Spinal cord (tissue), 10 donors: ENCODE results near the gene STXBP5L. TPM values are rescaled to one million over a fixed set of nuclear protein-coding genes. Genes with fewer than 3 reads are reported as not detected.
"Not testable (repeated sequence)": the region's sequence is repeated elsewhere in the genome, so short reads cannot be mapped to it uniquely, and the experiment has no call there.

Source experiments
- DNase-seq, 6 donors: peaks; one replicate each; pipeline versions ENCODE4 v3.0.0 to v3.0.0-alpha.2; 2013 to 2015; ENCODE audit warnings: low spot score in 6 of 6, low read depth in 4 of 6
- H3K27ac ChIP-seq: one replicate; pipeline ENCODE4 v1.5.1; 2013; ENCODE audit warnings: low read depth, low read length, control low read depth
- H3K27me3 ChIP-seq: one replicate; pipeline ENCODE4 v1.6.1; 2013; ENCODE audit warnings: low read length; ENCODE audit not compliant: control insufficient read depth, insufficient read depth
- H3K36me3 ChIP-seq: one replicate; pipeline ENCODE4 v1.6.1; 2013; ENCODE audit warnings: low read length; ENCODE audit not compliant: control insufficient read depth, insufficient read depth
- H3K4me1 ChIP-seq: one replicate; pipeline ENCODE4 v1.6.1; 2013; ENCODE audit warnings: low read length; ENCODE audit not compliant: control insufficient read depth, insufficient read depth
- H3K4me3 ChIP-seq: one replicate; pipeline ENCODE4 v1.5.1; 2013; ENCODE audit warnings: low read depth, low read length, control low read depth
- H3K9me3 ChIP-seq: one replicate; pipeline ENCODE4 v1.6.1; 2013; ENCODE audit warnings: low read length; ENCODE audit not compliant: control insufficient read depth, insufficient read depth
- WGBS: methylation state at CpG from one replicate; pipeline ENCODE4 v1.1.5; 2013; ENCODE audit warnings: missing lambda C conversion rate; ENCODE audit not compliant: insufficient coverage; 5-methylcytosine and 5-hydroxymethylcytosine counted together
- polyA plus RNA-seq, 2 donors: library from polyadenylated mRNA; unstranded; fragments of 120-200 nt; gene quantifications; one replicate each; pipeline ENCODE4 v1.2.1, GENCODE V29; 2013; ENCODE audit not compliant: insufficient read length in 2 of 2
- total RNA-seq, 2 donors: library from RNA; depleted of rRNA in 1 of 2; stranded (reverse); fragments of 120-200 nt in 1 of 2; fragments of >200 nt in 1 of 2; gene quantifications; one replicate each; pipeline versions ENCODE4 v1.2.3 to v1.2.4, GENCODE V29; 2013 to 2014
- donor health status: healthy.

STXBP5L gene
- total and polyA plus RNA-seq, 4 donors = 4.1 to 19.1 (median 6.4) TPM

DNA sequence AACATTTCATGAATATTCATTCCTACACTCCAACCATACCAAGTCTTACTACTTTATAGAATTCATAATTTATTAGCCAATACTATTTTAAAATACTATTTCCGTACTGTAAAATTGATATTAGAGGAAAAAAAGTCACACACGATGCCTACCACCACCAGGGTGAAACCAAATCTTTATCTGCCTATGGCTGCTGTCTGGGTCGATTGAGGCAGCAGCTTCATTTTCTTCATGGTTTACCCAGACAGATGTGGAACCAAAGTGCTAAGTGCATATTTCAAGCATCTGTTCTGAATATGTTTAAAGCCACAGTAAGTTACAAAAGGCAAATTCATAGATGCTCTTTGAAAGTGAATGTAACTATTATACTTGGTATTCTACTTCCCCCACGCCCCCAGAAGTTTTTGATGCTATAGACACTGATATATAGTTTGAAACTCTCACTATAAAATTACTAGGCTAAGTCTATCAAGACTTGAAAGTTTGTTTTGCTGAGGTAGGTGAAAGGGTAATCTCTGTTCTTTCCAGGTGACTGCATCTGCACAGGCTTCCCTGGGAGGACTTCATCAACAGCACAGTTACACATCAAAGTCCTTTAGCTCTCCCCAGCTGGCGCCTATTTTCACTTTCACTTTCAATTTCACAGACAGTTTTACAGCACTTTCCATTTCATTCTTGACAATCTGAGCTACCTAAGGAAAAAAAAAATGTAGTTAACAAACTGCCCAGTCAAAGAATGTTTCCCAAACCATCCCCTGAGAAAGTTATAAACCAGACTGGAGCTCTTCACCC lies 523.9 kb downstream of the STXBP5L start:
- peak in 4 of 6 donors; percentile 6 to 53 (median 28) for DNase-seq
- Histone ChIP-seq H3K4me1 (no peaks in the 10 kb centered on the region), H3K9me3 (no peaks in the 10 kb centered on the region), H3K27me3 (no peaks in the 10 kb centered on the region), H3K4me3 (peak overlapping the region; percentile 29), H3K36me3 (no peaks in the 10 kb centered on the region), H3K27ac (peak overlapping the region; percentile 25)
- 83% methylated on average over 1 of the region's 5 CpGs for WGBS

DNA sequence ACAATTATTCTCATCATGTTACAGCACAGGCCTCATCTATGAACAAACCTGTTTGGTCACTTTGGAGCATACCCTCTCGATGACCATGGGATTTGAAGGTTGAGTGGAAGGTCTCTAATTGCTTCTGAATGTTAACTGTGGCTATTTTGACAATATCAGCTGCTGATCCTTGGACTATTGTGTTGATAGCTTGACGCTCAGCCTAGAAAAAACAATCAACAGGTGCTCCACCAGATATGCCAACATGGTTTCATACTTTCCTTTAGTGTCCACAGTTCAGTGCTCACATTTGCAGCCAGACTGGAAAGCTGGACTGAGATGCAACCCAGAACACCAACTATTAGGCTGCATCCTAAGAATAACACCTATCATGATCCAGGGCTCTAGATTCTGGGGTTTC lies 528.1 kb downstream of the STXBP5L start:
- no peaks in the 10 kb centered on the region for H3K27me3 ChIP-seq
- WGBS = 90% methylated on average over 2 of the region's 2 CpGs
- DNase-seq = no peak
- H3K4me1 ChIP-seq = no peaks in the 10 kb centered on the region
- no peaks in the 10 kb centered on the region for H3K9me3 ChIP-seq
- no peak overlapping the region for H3K4me3 ChIP-seq
- no peak overlapping the region for H3K27ac ChIP-seq
- H3K36me3 ChIP-seq = no peaks in the 10 kb centered on the region

GRCh38 chr3:121436641-121437040 lies 528.6 kb downstream of the STXBP5L start:
- Histone ChIP-seq H3K27me3 (no peaks in the 10 kb centered on the region), H3K9me3 (no peaks in the 10 kb centered on the region), H3K4me3 (no peak overlapping the region), H3K27ac (no peak overlapping the region), H3K4me1 (no peaks in the 10 kb centered on the region), H3K36me3 (no peaks in the 10 kb centered on the region)
- DNase-seq = no peak
- 83% methylated on average over 2 of the region's 3 CpGs for WGBS

- no peaks in the 10 kb centered on the region for H3K4me1 ChIP-seq
- no peaks in the 10 kb centered on the region for H3K27me3 ChIP-seq
- H3K36me3 ChIP-seq = no peaks in the 10 kb centered on the region
- no peaks in the 10 kb centered on the region for H3K9me3 ChIP-seq
- H3K4me3 ChIP-seq = no peak overlapping the region
- no peak overlapping the region for H3K27ac ChIP-seq
- no peak for DNase-seq
- WGBS = no CpG with 5 or more reads among the region's 1 CpG
Observed at GRCh38 chr3:121443456-121443855, 535.5 kb downstream of the STXBP5L start.

- not testable (repeated sequence) for H3K27ac ChIP-seq, H3K4me3 ChIP-seq, H3K27me3 ChIP-seq, H3K4me1 ChIP-seq, DNase-seq, H3K36me3 ChIP-seq, H3K9me3 ChIP-seq
- WGBS = 78% methylated on average over 8 of the region's 12 CpGs
Observed at GRCh38 chr3:121451752-121452151, 543.7 kb downstream of the STXBP5L start.

- Histone ChIP-seq H3K27me3 (no peaks in the 10 kb centered on the region), H3K27ac (no peak overlapping the region), H3K4me3 (no peak overlapping the region), H3K4me1 (no peaks in the 10 kb centered on the region), H3K36me3 (no peaks in the 10 kb centered on the region), H3K9me3 (no peaks in the 10 kb centered on the region)
- WGBS = no CpG with 5 or more reads among the region's 3 CpGs
- DNase-seq = no peak
Observed at GRCh38 chr3:121462565-121462964, 554.6 kb downstream of the STXBP5L start.

DNA sequence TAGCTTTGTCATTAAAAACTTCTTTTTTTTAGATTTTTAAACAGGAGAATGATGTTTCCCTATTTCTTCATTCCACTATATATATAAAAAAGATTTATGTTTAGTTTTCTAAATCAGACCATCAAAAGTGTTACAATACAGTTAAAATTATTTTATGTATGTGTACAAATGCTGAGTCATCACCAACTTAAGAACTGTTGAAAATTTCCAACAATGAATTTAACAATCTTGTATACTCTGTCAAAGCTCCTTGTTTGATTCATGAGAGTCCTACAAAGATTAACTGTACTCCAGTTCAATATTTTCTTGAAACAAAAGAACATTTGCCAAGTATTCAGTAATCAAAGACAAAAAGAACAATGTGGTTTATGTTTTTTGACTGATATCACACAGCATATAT lies 555.7 kb downstream of the STXBP5L start:
- no peak overlapping the region for H3K4me3 ChIP-seq
- H3K36me3 ChIP-seq = no peaks in the 10 kb centered on the region
- H3K4me1 ChIP-seq = no peaks in the 10 kb centered on the region
- H3K27me3 ChIP-seq = no peaks in the 10 kb centered on the region
- no peak for DNase-seq
- H3K27ac ChIP-seq = no peak overlapping the region
- H3K9me3 ChIP-seq = no peaks in the 10 kb centered on the region

GRCh38 chr3:121467085-121467484 lies 559.1 kb downstream of the STXBP5L start:
- Histone ChIP-seq H3K4me1 (no peaks in the 10 kb centered on the region), H3K9me3 (no peaks in the 10 kb centered on the region), H3K27ac (no peak overlapping the region), H3K4me3 (no peak overlapping the region), H3K27me3 (no peaks in the 10 kb centered on the region), H3K36me3 (no peaks in the 10 kb centered on the region)
- no peak for DNase-seq
- WGBS = 17% methylated on average over 2 of the region's 2 CpGs

- Histone ChIP-seq H3K9me3 (no peaks in the 10 kb centered on the region), H3K27me3 (no peaks in the 10 kb centered on the region), H3K4me3 (no peak overlapping the region), H3K36me3 (no peaks in the 10 kb centered on the region), H3K27ac (no peak overlapping the region), H3K4me1 (no peaks in the 10 kb centered on the region)
- no peak for DNase-seq
- WGBS = 100% methylated on average over 1 of the region's 2 CpGs
Observed at GRCh38 chr3:121473001-121473400, 565.0 kb downstream of the STXBP5L start.
